Keratinocyte (primary cell): ENCODE measurements around the gene CDC42BPG. TPM values are rescaled to one million over a fixed set of nuclear protein-coding genes. Genes with fewer than 3 reads are reported as not detected.

Experiments used
- DNase-seq: peaks from one replicate; pipeline ENCODE4 v3.0.0-alpha.2; 2011; ENCODE audit warnings: low read depth, missing footprints, low spot score
- FAIRE-seq: peaks from 2 replicates; lab custom pipeline; 2011; peaks lifted over from hg19 to GRCh38; lab: Jason Lieb, UNC
- H2AFZ ChIP-seq: 2 replicates; pipeline ENCODE4 v1.6.0; 2012; ENCODE audit warnings: low read length, control low read depth, inconsistent platforms; ENCODE audit not compliant: control insufficient read depth
- H3K27ac ChIP-seq: 2 replicates; pipeline ENCODE4 v1.5.1; 2011; ENCODE audit warnings: low read length; ENCODE audit not compliant: control insufficient read depth, insufficient read depth
- H3K27me3 ChIP-seq: 3 replicates; pipeline ENCODE4 v1.6.0; 2011; ENCODE audit warnings: low read length; ENCODE audit not compliant: control insufficient read depth, insufficient read depth; ENCODE audit errors: extremely low read depth
- H3K36me3 ChIP-seq, 2 experiments: 2 replicates in 1 of 2; 3 replicates in 1 of 2; pipeline ENCODE4 v1.5.1; 2011; ENCODE audit warnings: low read length in 2 of 2, mild to moderate bottlenecking in 1 of 2; ENCODE audit not compliant: control insufficient read depth in 2 of 2, insufficient read depth in 2 of 2; ENCODE audit errors: extremely low read depth in 1 of 2
- H3K4me1 ChIP-seq: 3 replicates; pipeline ENCODE4 v1.5.1; 2011; ENCODE audit warnings: low read length; ENCODE audit not compliant: control insufficient read depth, insufficient read depth; ENCODE audit errors: extremely low read depth
- H3K4me2 ChIP-seq: 3 replicates; pipeline ENCODE4 v1.6.0; 2011; ENCODE audit warnings: low read depth, low read length; ENCODE audit not compliant: control insufficient read depth, insufficient read depth; ENCODE audit errors: extremely low read depth
- H3K4me3 ChIP-seq, 3 experiments: fragments of 200-600 bp in 1 of 3; sonication (generic) in 1 of 3; 2 replicates in 2 of 3; 3 replicates in 1 of 3; pipeline ENCODE4 v1.5.1; 2011 to 2016; ENCODE audit warnings: low read length in 3 of 3, mild to moderate bottlenecking in 3 of 3, control low read depth in 2 of 3, inconsistent platforms in 1 of 3, low read depth in 1 of 3, mixed read lengths in 1 of 3, mixed run types in 1 of 3, moderate library complexity in 1 of 3; ENCODE audit not compliant: control insufficient read depth in 2 of 3, insufficient read depth in 2 of 3; ENCODE audit errors: extremely low read depth in 1 of 3
- H3K79me2 ChIP-seq: 2 replicates; pipeline ENCODE4 v1.6.0; 2012; ENCODE audit warnings: low read length; ENCODE audit not compliant: control insufficient read depth, insufficient read depth
- H3K9ac ChIP-seq: 3 replicates; pipeline ENCODE4 v1.6.0; 2011; ENCODE audit warnings: low read length; ENCODE audit not compliant: control insufficient read depth, insufficient read depth; ENCODE audit errors: extremely low read depth
- H3K9me1 ChIP-seq: 3 replicates; pipeline ENCODE4 v1.6.0; 2011; ENCODE audit warnings: low read length; ENCODE audit not compliant: control insufficient read depth, insufficient read depth; ENCODE audit errors: extremely low read depth
- H3K9me3 ChIP-seq: 2 replicates; pipeline ENCODE4 v1.5.1; 2012; ENCODE audit warnings: low read depth, low read length; ENCODE audit not compliant: control insufficient read depth
- H4K20me1 ChIP-seq: 3 replicates; pipeline ENCODE4 v1.6.0; 2011; ENCODE audit warnings: low read length; ENCODE audit not compliant: control insufficient read depth, insufficient read depth; ENCODE audit errors: extremely low read depth
- CTCF ChIP-seq, 3 experiments: IDR thresholded peaks in 1 of 3; conservative IDR thresholded peaks in 1 of 3; optimal IDR thresholded peaks in 1 of 3; 2 replicates in 2 of 3; 3 replicates in 1 of 3; pipeline versions ENCODE3 to v1.5.1; 2011; ENCODE audit warnings: low read length in 3 of 3, mild to moderate bottlenecking in 3 of 3, moderate library complexity in 2 of 3, control low read depth in 1 of 3, inconsistent platforms in 1 of 3; ENCODE audit not compliant: insufficient read depth in 2 of 3; ENCODE audit errors: extremely low read depth in 1 of 3
- EZH2 ChIP-seq: IDR thresholded peaks from one replicate; pipeline ENCODE4 v1.6.1; 2012; ENCODE audit warnings: inconsistent platforms, mild to moderate bottlenecking, low read length, moderate library complexity
- dilution Hi-C: fragments of 300-500 bp; cut with MboI; formaldehyde crosslinking; loops from one replicate; pipeline ENCODE4 v1.7.0; 2020; ENCODE audit warnings: low sequenced_read_pairs; ENCODE audit not compliant: extremely low pct_ligation_motif_present
- polyA plus RNA-seq, 5 experiments: library from polyadenylated mRNA; depleted of rRNA in 3 of 5; stranded (reverse) in 3 of 5; stranded (forward) in 1 of 5; unstranded in 1 of 5; fragments of >200 nt; gene quantifications; 1 replicate in 1 of 5; 2 replicates in 3 of 5; 3 replicates in 1 of 5; pipeline versions ENCODE4 v1.2.1 to v1.2.3, GENCODE V29; 2011 to 2012; ENCODE audit warnings: missing spikeins in 2 of 5, low read depth in 1 of 5, low replicate concordance in 1 of 5

The CDC42BPG gene
- polyA plus RNA-seq, 1 donor (not counting 4 experiments of a cell fraction or from before 2014, with no cell fraction given) = 2.5 TPM

- Histone ChIP-seq H3K27me3 (no peaks in the 10 kb centered on the region), H3K9me1 (no peaks in the 10 kb centered on the region), H3K36me3 (peaks cover 20 to 44% of the 10 kb centered on the region in 2 experiments), H3K9me3 (no peaks in the 10 kb centered on the region), H3K4me3 (no peak overlapping the region), H3K79me2 (no peaks in the 10 kb centered on the region), H4K20me1 (no peaks in the 10 kb centered on the region), H3K4me2 (peak overlapping the region; percentile 34), H2AFZ (no peak overlapping the region), H3K4me1 (peaks cover 11% of the 10 kb centered on the region), H3K9ac (peak overlapping the region; percentile 43), H3K27ac (peak overlapping the region; percentile 57)
- TF ChIP-seq CTCF (optimal IDR thresholded peaks at IDR 0.05 in 1 of 3, IDR thresholded peaks at IDR 0.05 in 1 of 3, conservative IDR thresholded peaks at IDR 0.05 in 1 of 3; ENCODE audit: extremely low read depth in 1 of 3, insufficient read depth in 2 of 3, low read length in 3 of 3) (no peak), EZH2 (no peak)
- dilution Hi-C loops = no loop called here
- FAIRE-seq (no peak), DNase-seq (no peak)
These were observed 8.6 kb downstream of the CDC42BPG start for GRCh38 chr11:64835616-64836447.

GRCh38 chr11:64834723-64835615 lies 9.5 kb downstream of the CDC42BPG start:
- Histone ChIP-seq H3K9ac (peak overlapping the region; percentile 43), H3K4me1 (peaks cover 11% of the 10 kb centered on the region), H3K27me3 (no peaks in the 10 kb centered on the region), H3K27ac (peak overlapping the region; percentile 57), H3K9me1 (no peaks in the 10 kb centered on the region), H3K79me2 (no peaks in the 10 kb centered on the region), H2AFZ (no peak overlapping the region), H4K20me1 (no peaks in the 10 kb centered on the region), H3K36me3 (peaks cover 19 to 49% of the 10 kb centered on the region in 2 experiments), H3K4me3 (no peak overlapping the region), H3K4me2 (peak overlapping the region; percentile 34), H3K9me3 (no peaks in the 10 kb centered on the region)
- DNase-seq (no peak), FAIRE-seq (peak; percentile 94)
- TF ChIP-seq CTCF (optimal IDR thresholded peaks at IDR 0.05 in 1 of 3, IDR thresholded peaks at IDR 0.05 in 1 of 3, conservative IDR thresholded peaks at IDR 0.05 in 1 of 3; ENCODE audit: extremely low read depth in 1 of 3, insufficient read depth in 2 of 3, low read length in 3 of 3) (no peak), EZH2 (no peak)
- dilution Hi-C loops = no loop called here
